Adipocyte (in vitro differentiated cells): Measurements from ENCODE around the gene SRP9.
"Not testable (repeated sequence)": the region's sequence is repeated elsewhere in the genome, so short reads cannot be mapped to it uniquely, and the experiment has no call there.

Source experiments
- DNase-seq: peaks from one replicate; pipeline ENCODE4 v3.0.0-alpha.2; 2015; ENCODE audit warnings: low read depth
- H3K27me3 ChIP-seq: replicated peaks from 2 replicates; pipeline ENCODE4 v1.7.0; 2013; ENCODE audit warnings: mild to moderate bottlenecking, low read length, moderate library complexity; ENCODE audit not compliant: control insufficient read depth, insufficient read depth
- H3K36me3 ChIP-seq: 2 replicates; pipeline ENCODE4 v1.7.0; 2013; ENCODE audit warnings: low read length, mild to moderate bottlenecking, moderate library complexity; ENCODE audit not compliant: control insufficient read depth, insufficient read depth, severe bottlenecking
- H3K4me1 ChIP-seq: 2 replicates; pipeline ENCODE4 v1.7.0; 2013; ENCODE audit warnings: mild to moderate bottlenecking, low read length, moderate library complexity; ENCODE audit not compliant: control insufficient read depth, insufficient read depth
- H3K4me3 ChIP-seq: 2 replicates; pipeline ENCODE4 v1.7.0; 2013; ENCODE audit warnings: mild to moderate bottlenecking, low read length, moderate library complexity
- H3K9ac ChIP-seq: 2 replicates; pipeline ENCODE4 v1.7.0; 2013; ENCODE audit warnings: mild to moderate bottlenecking, low read length, moderate library complexity
- H3K9me3 ChIP-seq: 2 replicates; pipeline ENCODE4 v1.7.0; 2013; ENCODE audit warnings: mild to moderate bottlenecking, low read length, moderate library complexity; ENCODE audit not compliant: control insufficient read depth

SRP9 gene

GRCh38 chr1:225810579-225811538 lies 33.2 kb downstream of the SRP9 start:
- H3K4me3 ChIP-seq, result peak overlapping the region; percentile 93
- not testable (repeated sequence) for H3K36me3 ChIP-seq, H3K9me3 ChIP-seq, H3K27me3 ChIP-seq
- peak; percentile 24 for DNase-seq
- peaks cover 48% of the 10 kb centered on the region for H3K4me1 ChIP-seq
- H3K9ac ChIP-seq, result peak overlapping the region; percentile 92

GRCh38 chr1:225811622-225812487 lies 34.2 kb downstream of the SRP9 start:
- peaks cover 58% of the 10 kb centered on the region for H3K4me1 ChIP-seq
- peak overlapping the region; percentile 92 for H3K9ac ChIP-seq
- H3K9me3 ChIP-seq, result no peaks in the 10 kb centered on the region
- peak; percentile 20 for DNase-seq
- H3K27me3 ChIP-seq, result no peaks in the 10 kb centered on the region
- H3K4me3 ChIP-seq, result peak overlapping the region; percentile 93
- H3K36me3 ChIP-seq, result peaks cover 9% of the 10 kb centered on the region

GRCh38 chr1:225812488-225813213 lies 35.0 kb downstream of the SRP9 start:
- H3K27me3 ChIP-seq, result no peaks in the 10 kb centered on the region
- H3K9me3 ChIP-seq, result no peaks in the 10 kb centered on the region
- peak overlapping the region; percentile 93 for H3K4me3 ChIP-seq
- H3K9ac ChIP-seq, result peak overlapping the region; percentile 92
- H3K4me1 ChIP-seq, result peaks cover 66% of the 10 kb centered on the region
- DNase-seq, result peak; percentile 22
- H3K36me3 ChIP-seq, result peaks cover 9% of the 10 kb centered on the region

GRCh38 chr1:225813214-225813964 lies 35.8 kb downstream of the SRP9 start:
- no peaks in the 10 kb centered on the region for H3K9me3 ChIP-seq
- H3K4me3 ChIP-seq, result peak overlapping the region; percentile 24
- no peaks in the 10 kb centered on the region for H3K27me3 ChIP-seq
- no peak for DNase-seq
- peaks cover 73% of the 10 kb centered on the region for H3K4me1 ChIP-seq
- peak overlapping the region; percentile 92 for H3K9ac ChIP-seq
- peaks cover 9% of the 10 kb centered on the region for H3K36me3 ChIP-seq

GRCh38 chr1:225814381-225814780 lies 36.8 kb downstream of the SRP9 start:
- DNase-seq, result no peak
- H3K4me1 ChIP-seq, result peaks cover 77% of the 10 kb centered on the region
- no peaks in the 10 kb centered on the region for H3K9me3 ChIP-seq
- H3K27me3 ChIP-seq, result no peaks in the 10 kb centered on the region
- peak overlapping the region; percentile 24 for H3K4me3 ChIP-seq
- peaks cover 9% of the 10 kb centered on the region for H3K36me3 ChIP-seq
- peak overlapping the region; percentile 92 for H3K9ac ChIP-seq

GRCh38 chr1:225815090-225815489 lies 37.5 kb downstream of the SRP9 start:
- H3K4me3 ChIP-seq, DNase-seq, H3K36me3 ChIP-seq, H3K27me3 ChIP-seq, H3K9me3 ChIP-seq: not testable (repeated sequence)
- H3K9ac ChIP-seq, result peak overlapping the region; percentile 92
- peaks cover 79% of the 10 kb centered on the region for H3K4me1 ChIP-seq

GRCh38 chr1:225815526-225816178 lies 38.0 kb downstream of the SRP9 start:
- Histone ChIP-seq H3K9me3 (no peaks in the 10 kb centered on the region), H3K27me3 (no peaks in the 10 kb centered on the region), H3K9ac (peak overlapping the region; percentile 87), H3K4me1 (peaks cover 82% of the 10 kb centered on the region), H3K36me3 (peaks cover 9% of the 10 kb centered on the region), H3K4me3 (no peak overlapping the region)
- DNase-seq, result no peak

- H3K4me3 ChIP-seq, result peak overlapping the region; percentile 57
- H3K9me3 ChIP-seq, result no peaks in the 10 kb centered on the region
- no peaks in the 10 kb centered on the region for H3K27me3 ChIP-seq
- peaks cover 80% of the 10 kb centered on the region for H3K4me1 ChIP-seq
- peaks cover 9% of the 10 kb centered on the region for H3K36me3 ChIP-seq
- H3K9ac ChIP-seq, result peak overlapping the region; percentile 87
- DNase-seq, result no peak
These were observed 39.3 kb downstream of the SRP9 start for GRCh38 chr1:225816643-225817538.

- Histone ChIP-seq H3K9me3 (no peaks in the 10 kb centered on the region), H3K27me3 (no peaks in the 10 kb centered on the region), H3K4me1 (peaks cover 80% of the 10 kb centered on the region), H3K4me3 (peak overlapping the region; percentile 57), H3K36me3 (peaks cover 5% of the 10 kb centered on the region), H3K9ac (peak overlapping the region; percentile 87)
- peak; percentile 78 for DNase-seq
These were observed 40.0 kb downstream of the SRP9 start for GRCh38 chr1:225817611-225818061.
